WTC11 (cell line): ENCODE data around the gene MYO18B. TPM values are rescaled to one million over a fixed set of nuclear protein-coding genes. Genes with fewer than 3 reads are reported as not detected.

Experiments used
- ATAC-seq: fragments of 200-7000 bp; cut with Tn5 transposase; 2 replicates; pipeline ENCODE4 v1.10.0; 2021; ENCODE audit warnings: mild to moderate bottlenecking, moderate library complexity
- CTCF ChIA-PET: fragments of 300-600 bp; sonication (Branson Sonifier 250); formaldehyde crosslinking; loops from one replicate; lab custom pipeline; 2021; ENCODE audit warnings: antibody characterized with exemption; lab: Charles Lee
- POLR2A ChIA-PET: fragments of 350-600 bp; sonication (Branson Sonifier 250); formaldehyde crosslinking; loops from one replicate; lab custom pipeline; 2021; ENCODE audit warnings: antibody characterized with exemption; lab: Charles Lee
- DNase-seq: peaks from one replicate; pipeline ENCODE4 v3.0.0; 2021; ENCODE audit warnings: low spot score
- H3K27ac Mint-ChIP-seq: 2 replicates; pipeline ENCODE4 v1.8.0; 2021; ENCODE audit warnings: mixed read lengths
- H3K27me3 Mint-ChIP-seq: 2 replicates; pipeline ENCODE4 v1.8.0; 2021; ENCODE audit warnings: low read depth, mild to moderate bottlenecking, moderate library complexity, mixed read lengths
- H3K36me3 Mint-ChIP-seq: 2 replicates; pipeline ENCODE4 v1.8.0; 2021; ENCODE audit warnings: mixed read lengths
- H3K4me1 Mint-ChIP-seq: 2 replicates; pipeline ENCODE4 v1.8.0; 2022; ENCODE audit warnings: mixed read lengths
- H3K4me3 Mint-ChIP-seq: 2 replicates; pipeline ENCODE4 v1.8.0; 2021; ENCODE audit warnings: mild to moderate bottlenecking, moderate library complexity, mixed read lengths
- H3K9me3 Mint-ChIP-seq: 2 replicates; pipeline ENCODE4 v1.8.0; 2021; ENCODE audit warnings: mixed read lengths
- AFF4 ChIP-seq: sonication (generic); formaldehyde crosslinking; IDR thresholded peaks from 2 replicates; pipeline ENCODE4 v1.8.1; 2023; ENCODE audit warnings: mild to moderate bottlenecking, missing genetic modification reagents, borderline replicate concordance
- CBFB ChIP-seq: sonication (generic); formaldehyde crosslinking; IDR thresholded peaks from 2 replicates; pipeline ENCODE4 v1.8.1; 2022; ENCODE audit warnings: mild to moderate bottlenecking, low read depth, missing genetic modification reagents
- CTCF ChIP-seq: fragments of 200-600 bp; IDR thresholded peaks from 2 replicates; pipeline ENCODE4 v1.8.0; 2022; ENCODE audit warnings: antibody characterized with exemption
- E2F4 ChIP-seq: sonication (generic); formaldehyde crosslinking; IDR thresholded peaks from 2 replicates; pipeline ENCODE4 v1.8.1; 2022; ENCODE audit warnings: low read depth, mild to moderate bottlenecking, moderate library complexity, missing genetic modification reagents, borderline replicate concordance
- E2F5 ChIP-seq: sonication (generic); formaldehyde crosslinking; IDR thresholded peaks from 2 replicates; pipeline ENCODE4 v1.8.1; 2022; ENCODE audit warnings: mild to moderate bottlenecking, moderate library complexity, missing genetic modification reagents
- EMX1 ChIP-seq: fragments of 250-450 bp; sonication (Bioruptor Pico); IDR thresholded peaks from 2 replicates; pipeline ENCODE4 v1.8.0; 2021; ENCODE audit warnings: mild to moderate bottlenecking
- MAX ChIP-seq: sonication (generic); formaldehyde crosslinking; IDR thresholded peaks from 2 replicates; pipeline ENCODE4 v1.8.0; 2022; ENCODE audit warnings: mild to moderate bottlenecking, missing genetic modification reagents
- NFATC4 ChIP-seq: fragments of 250-450 bp; sonication (Bioruptor Pico); IDR thresholded peaks from 2 replicates; pipeline ENCODE4 v1.9.0; 2021; ENCODE audit warnings: mild to moderate bottlenecking
- NR2C2 ChIP-seq: sonication (generic); formaldehyde crosslinking; IDR thresholded peaks from 2 replicates; pipeline ENCODE4 v1.8.0; 2022; ENCODE audit warnings: mild to moderate bottlenecking, missing genetic modification reagents
- OVOL2 ChIP-seq: fragments of 250-450 bp; sonication (Bioruptor Pico); IDR thresholded peaks from 2 replicates; pipeline ENCODE4 v1.9.0; 2021; ENCODE audit warnings: mild to moderate bottlenecking, borderline replicate concordance
- PRDM15 ChIP-seq: sonication (generic); formaldehyde crosslinking; IDR thresholded peaks from 2 replicates; pipeline ENCODE4 v1.8.0; 2022; ENCODE audit warnings: missing genetic modification reagents
- PREB ChIP-seq: sonication (generic); formaldehyde crosslinking; IDR thresholded peaks from 2 replicates; pipeline ENCODE4 v1.8.1; 2022; ENCODE audit warnings: mild to moderate bottlenecking, missing genetic modification reagents, moderate library complexity, borderline replicate concordance
- ZMAT4 ChIP-seq: fragments of 250-450 bp; sonication (Bioruptor Pico); IDR thresholded peaks from 2 replicates; pipeline ENCODE4 v1.9.0; 2021; ENCODE audit warnings: mild to moderate bottlenecking
- ZNF232 ChIP-seq: sonication (generic); formaldehyde crosslinking; IDR thresholded peaks from 2 replicates; pipeline ENCODE4 v1.8.0; 2022; ENCODE audit warnings: mild to moderate bottlenecking, missing genetic modification reagents
- total RNA-seq: library from RNA; stranded (reverse); gene quantifications from 3 replicates; pipeline ENCODE4 v1.2.3, GENCODE V29; 2021

Gene MYO18B
- total RNA-seq, 1 experiment from 2014 or later = 0.96 TPM

GRCh38 chr22:25833091-25833490 is 91.1 kb downstream of the MYO18B start:
- no peak for DNase-seq
- ATAC-seq = no peak
- Mint-ChIP-seq H3K27ac (no peak overlapping the region), H3K9me3 (peaks cover 5% of the 10 kb centered on the region; the same call in 1 of the 2 replicates), H3K36me3 (no peaks in the 10 kb centered on the region), H3K27me3 (peaks cover 3% of the 10 kb centered on the region), H3K4me1 (no peaks in the 10 kb centered on the region), H3K4me3 (no peak overlapping the region)
- CTCF ChIA-PET = no interaction called here
- POLR2A ChIA-PET = no interaction called here
- no peak for TF ChIP-seq PRDM15 (CRISPR knock-in tag)
- no peak for TF ChIP-seq AFF4 (CRISPR knock-in tag)
- TF ChIP-seq CBFB (CRISPR knock-in tag) = no peak
- TF ChIP-seq E2F4 (CRISPR knock-in tag) = no peak
- TF ChIP-seq NR2C2 (CRISPR knock-in tag) = no peak
- TF ChIP-seq ZNF232 (CRISPR knock-in tag) = no peak
- no peak for TF ChIP-seq MAX (CRISPR knock-in tag)
- no peak for TF ChIP-seq ZMAT4 (CRISPR knock-in tag)
- TF ChIP-seq OVOL2 (CRISPR knock-in tag) = no peak
- no peak for TF ChIP-seq NFATC4 (CRISPR knock-in tag)
- no peak for TF ChIP-seq E2F5
- TF ChIP-seq EMX1 (CRISPR knock-in tag) = no peak
- TF ChIP-seq CTCF = no peak
- no peak for TF ChIP-seq PREB (CRISPR knock-in tag)
